ENCODE data around the gene FKBP2. TPM values are rescaled to one million over a fixed set of nuclear protein-coding genes. Genes with fewer than 3 reads are reported as not detected.

The FKBP2 gene
- total RNA-seq, 1 donor from 2014 or later = 52.8 TPM

DNA sequence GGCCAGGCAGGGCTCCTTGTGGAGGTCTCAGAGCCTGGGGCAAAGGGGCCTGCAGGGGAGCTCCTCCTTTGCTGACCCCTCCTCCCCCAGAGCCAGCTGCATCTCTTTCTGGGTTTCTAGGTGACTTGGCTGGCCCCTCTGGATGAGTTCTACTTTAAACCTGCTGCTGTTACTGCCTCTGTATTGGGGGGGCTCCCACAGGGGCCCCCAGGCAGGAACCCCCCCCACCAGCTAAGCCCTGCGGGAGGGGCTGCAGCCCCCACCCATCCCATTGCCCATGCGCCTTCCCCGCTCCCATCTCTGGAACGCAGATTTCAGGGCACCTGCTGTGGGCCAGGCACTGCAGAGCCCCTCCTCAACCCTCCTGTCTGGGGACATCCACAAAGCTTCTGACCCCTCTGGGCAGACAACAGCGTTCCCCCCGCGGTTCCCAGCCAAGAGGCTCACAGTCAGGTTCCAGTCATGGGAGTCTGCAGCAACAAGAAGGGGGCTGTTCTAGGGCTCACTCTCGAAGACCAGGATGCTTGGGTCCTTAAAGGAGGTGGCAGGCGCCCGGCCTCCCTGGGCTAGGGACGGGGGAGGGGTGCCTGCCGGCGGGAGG is 9.6 kb downstream of the FKBP2 start:
- Mint-ChIP-seq H3K36me3 (no peaks in the 10 kb centered on the region), H3K27me3 (no peaks in the 10 kb centered on the region), H3K4me1 (ENCODE audit: unreplicated experiment) (peaks cover 21% of the 10 kb centered on the region), H3K9me3 (no peaks in the 10 kb centered on the region), H3K4me3 (peak overlapping the region; percentile 89), H3K27ac (no peak overlapping the region)
- TF ChIP-seq CTCF (conservative IDR thresholded peaks at IDR 0.05) = no peak
- DNase-seq (ENCODE audit: extremely low spot score, unreplicated experiment) = no peak

DNA sequence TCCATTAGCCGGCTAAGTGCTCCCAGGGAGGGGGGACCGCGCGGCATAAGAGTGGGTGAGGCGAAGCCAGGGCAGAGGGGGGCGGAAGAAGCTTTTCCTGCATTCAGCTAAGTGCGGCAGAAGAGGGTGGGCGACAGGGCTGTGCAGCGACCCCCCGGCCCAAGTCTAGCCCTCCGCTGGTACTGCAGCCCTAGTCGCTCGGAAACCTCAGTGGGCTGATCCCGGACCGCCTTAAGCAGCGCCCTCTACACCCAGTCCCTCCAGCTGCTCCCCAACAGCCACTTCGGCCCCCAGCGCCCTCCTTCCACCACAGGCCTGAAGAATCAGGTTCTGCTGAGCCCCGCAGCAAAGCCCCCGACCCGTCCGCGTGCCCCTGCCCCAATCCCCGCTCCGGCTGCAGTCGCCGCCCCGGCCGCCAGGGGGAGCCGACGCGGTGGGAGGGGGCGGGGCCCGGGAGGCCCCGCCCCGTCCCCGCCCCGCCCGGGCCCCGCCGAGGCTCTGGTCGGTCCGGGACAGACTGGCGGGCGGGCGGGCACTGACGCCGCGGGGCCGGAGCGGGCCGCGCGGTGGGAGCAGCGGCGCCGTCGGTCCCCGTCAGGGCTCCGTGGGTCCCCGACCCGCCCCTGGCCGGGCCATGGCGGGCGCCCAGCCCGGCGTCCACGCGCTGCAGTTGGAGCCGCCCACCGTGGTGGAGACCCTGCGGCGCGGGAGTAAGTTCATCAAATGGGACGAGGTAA is 10.3 kb downstream of the FKBP2 start, which contains the start of gene PLCB3:
TSS of gene PLCB3 (plus strand) at position 515 of the 737 bp plus-strand sequence. CDS start at position 635, 120 bp downstream.
- peak within 1 kb of the TSS; percentile 56 for H3K27ac Mint-ChIP-seq
- peak; percentile 89 for TF ChIP-seq CTCF (conservative IDR thresholded peaks at IDR 0.05)
- no peaks in the 10 kb centered on the region for H3K9me3 Mint-ChIP-seq
- H3K36me3 Mint-ChIP-seq = no peaks in the 10 kb centered on the region
- H3K4me1 Mint-ChIP-seq (ENCODE audit: unreplicated experiment) = peaks cover 21% of the 10 kb centered on the region
- H3K4me3 Mint-ChIP-seq = peak within 1 kb of the TSS; percentile 92
- no peaks in the 10 kb centered on the region for H3K27me3 Mint-ChIP-seq
- DNase-seq (ENCODE audit: extremely low spot score, unreplicated experiment) = no peak

- Mint-ChIP-seq H3K36me3 (no peaks in the 10 kb centered on the region), H3K9me3 (no peaks in the 10 kb centered on the region), H3K4me3 (peak overlapping the region; percentile 92), H3K27ac (peak overlapping the region; percentile 56), H3K27me3 (no peaks in the 10 kb centered on the region), H3K4me1 (ENCODE audit: unreplicated experiment) (peaks cover 21% of the 10 kb centered on the region)
- DNase-seq (ENCODE audit: extremely low spot score, unreplicated experiment) = no peak
- TF ChIP-seq CTCF (conservative IDR thresholded peaks at IDR 0.05) = no peak
Measured at GRCh38 chr11:64251753-64252002, 10.8 kb downstream of the FKBP2 start.

- Mint-ChIP-seq H3K36me3 (no peaks in the 10 kb centered on the region), H3K9me3 (no peaks in the 10 kb centered on the region), H3K27me3 (no peaks in the 10 kb centered on the region), H3K27ac (peak overlapping the region; percentile 56), H3K4me1 (ENCODE audit: unreplicated experiment) (peaks cover 21% of the 10 kb centered on the region), H3K4me3 (peak overlapping the region; percentile 92)
- DNase-seq (ENCODE audit: extremely low spot score, unreplicated experiment) = no peak
- peak; percentile 28 for TF ChIP-seq CTCF (conservative IDR thresholded peaks at IDR 0.05)
Measured at GRCh38 chr11:64252003-64252872, 11.3 kb downstream of the FKBP2 start.

DNA sequence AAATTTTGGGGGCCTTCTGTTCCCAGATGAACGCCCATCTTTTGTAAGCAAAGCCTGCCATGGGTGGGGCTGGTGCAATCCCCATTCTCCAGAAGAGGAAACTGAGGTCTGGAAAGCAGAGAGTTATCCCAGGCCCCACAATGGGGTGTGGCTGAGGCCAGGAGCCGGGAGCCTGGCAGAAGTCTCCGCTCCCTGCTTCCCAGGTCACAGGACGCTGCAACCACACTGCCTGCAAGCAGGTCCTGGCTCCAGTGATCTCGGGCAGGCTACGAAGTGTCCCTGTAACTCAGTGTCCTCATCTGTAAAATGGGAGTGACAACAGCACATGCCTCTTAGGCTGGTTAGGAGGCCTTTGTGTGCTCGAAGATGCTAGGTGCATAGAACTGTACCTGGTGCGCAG is 12.1 kb downstream of the FKBP2 start:
- Mint-ChIP-seq H3K4me1 (ENCODE audit: unreplicated experiment) (peaks cover 17% of the 10 kb centered on the region), H3K36me3 (no peaks in the 10 kb centered on the region), H3K4me3 (peak overlapping the region; percentile 70), H3K27me3 (no peaks in the 10 kb centered on the region), H3K9me3 (no peaks in the 10 kb centered on the region), H3K27ac (no peak overlapping the region)
- no peak for TF ChIP-seq CTCF (conservative IDR thresholded peaks at IDR 0.05)
- no peak for DNase-seq (ENCODE audit: extremely low spot score, unreplicated experiment)
